ENCODE measurements around the gene CSMD2.

DNA sequence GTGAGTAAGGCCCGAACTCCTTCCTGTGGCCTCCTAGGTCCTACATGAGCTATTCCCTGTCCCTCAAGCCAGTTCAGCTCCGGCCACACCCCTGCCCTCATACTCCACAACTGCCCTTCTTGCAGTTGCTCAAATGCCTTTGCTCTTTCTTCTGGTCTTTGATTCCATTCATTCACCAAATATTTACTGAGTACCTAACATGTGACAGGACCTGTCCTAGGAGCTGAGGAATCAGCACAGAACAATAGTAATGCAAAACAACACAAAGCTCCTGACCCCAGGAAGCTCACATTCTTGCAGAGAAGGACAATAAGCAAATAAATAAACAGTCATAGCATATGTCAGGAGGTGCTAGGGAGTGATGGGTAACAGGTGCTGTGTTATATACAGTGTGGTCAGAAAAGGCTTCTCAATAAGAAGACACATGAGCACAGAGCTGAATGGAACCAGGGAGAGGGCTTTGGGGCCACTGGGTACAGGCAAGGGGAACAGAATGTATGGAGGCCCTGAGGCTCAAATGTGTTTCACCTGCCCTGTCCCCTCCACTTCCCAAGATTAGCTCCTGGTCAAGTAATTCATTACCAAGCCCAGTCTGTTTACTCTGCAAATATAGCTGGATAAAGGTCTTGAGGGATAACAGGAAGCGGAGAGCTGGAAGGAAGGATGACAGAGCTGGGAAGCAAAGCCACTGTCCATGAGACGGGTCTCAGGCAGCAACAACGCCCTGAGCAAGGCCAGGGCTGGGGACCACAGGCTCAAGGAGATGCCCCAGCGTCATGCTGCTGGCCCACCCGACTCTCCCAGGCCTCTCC is 145.1 kb downstream of the CSMD2 start:
- TF ChIP-seq CTCF (IDR thresholded peaks at IDR 0.05) (no peak), POLR2A (IDR thresholded peaks at IDR 0.05) (no peak)
